Kidney glomerular epithelial cell (primary cell): ENCODE results near the gene GRAMD2B.
"Not testable (repeated sequence)": the region's sequence is repeated elsewhere in the genome, so short reads cannot be mapped to it uniquely, and the experiment has no call there.

Experiments used
- DNase-seq: peaks from one replicate; lab custom pipeline; 2025; lab: John Stamatoyannopoulos, UW

Gene GRAMD2B

GRCh38 chr5:126413856-126414255 lies 9.4 kb upstream of the GRAMD2B start:
- no peak for DNase-seq

- DNase-seq, result no peak
These were observed 8.2 kb upstream of the GRAMD2B start for GRCh38 chr5:126414874-126415502.

GRCh38 chr5:126415789-126416188 lies 7.4 kb upstream of the GRAMD2B start:
- DNase-seq, result no peak

GRCh38 chr5:126416266-126416925 lies 6.8 kb upstream of the GRAMD2B start:
- DNase-seq, result no peak

- no peak for DNase-seq
These were observed 6.0 kb upstream of the GRAMD2B start for GRCh38 chr5:126417178-126417577.

- DNase-seq, result no peak
These were observed 4.1 kb upstream of the GRAMD2B start for GRCh38 chr5:126419102-126419501.

GRCh38 chr5:126428421-126428820 lies 5.2 kb downstream of the GRAMD2B start:
- DNase-seq, result no peak

GRCh38 chr5:126430631-126431030 lies 7.4 kb downstream of the GRAMD2B start:
- DNase-seq, result no peak

GRCh38 chr5:126433701-126434100 lies 10.5 kb downstream of the GRAMD2B start:
- no peak for DNase-seq

GRCh38 chr5:126435261-126435660 lies 12.1 kb downstream of the GRAMD2B start:
- DNase-seq, result no peak

GRCh38 chr5:126435714-126436113 lies 12.5 kb downstream of the GRAMD2B start:
- no peak for DNase-seq

GRCh38 chr5:126437721-126438120 lies 14.5 kb downstream of the GRAMD2B start:
- DNase-seq, result no peak

- no peak for DNase-seq
These were observed 15.1 kb downstream of the GRAMD2B start for GRCh38 chr5:126438267-126438666.

GRCh38 chr5:126438868-126439267 lies 15.7 kb downstream of the GRAMD2B start:
- DNase-seq, result no peak

GRCh38 chr5:126439724-126440123 lies 16.5 kb downstream of the GRAMD2B start:
- not testable (repeated sequence) for DNase-seq

GRCh38 chr5:126441230-126441629 lies 18.0 kb downstream of the GRAMD2B start:
- no peak for DNase-seq

GRCh38 chr5:126443374-126443851 lies 20.2 kb downstream of the GRAMD2B start:
- no peak for DNase-seq

- no peak for DNase-seq
These were observed 20.9 kb downstream of the GRAMD2B start for GRCh38 chr5:126444137-126444536.

- no peak for DNase-seq
These were observed 22.4 kb downstream of the GRAMD2B start for GRCh38 chr5:126445502-126446174.

GRCh38 chr5:126446498-126447224 lies 23.5 kb downstream of the GRAMD2B start:
- DNase-seq, result peak; percentile 89

- DNase-seq, result no peak
These were observed 25.5 kb downstream of the GRAMD2B start for GRCh38 chr5:126448720-126449119.

GRCh38 chr5:126449751-126450271 lies 26.6 kb downstream of the GRAMD2B start:
- DNase-seq, result peak; percentile 50
